T-helper 2 cell treated with Interferon-gamma antibody and Interleukin-4, amounts not matched to agents 100 ng/mL and 5 ng/mL, for 36 hours (primary cell): Measurements from ENCODE around the gene RPS19BP1. TPM values are rescaled to one million over a fixed set of nuclear protein-coding genes. Genes with fewer than 3 reads are reported as not detected.

Experiments used
- intact Hi-C: fragments of 100-400 bp; cut with micrococcal nuclease; formaldehyde crosslinking; loops from one replicate; pipeline ENCODE4 v1.15.1; 2023
- total RNA-seq: library from RNA; stranded (reverse); gene quantifications from 2 replicates; pipeline ENCODE4 v1.2.3, GENCODE V29; 2022

Gene RPS19BP1
- total RNA-seq, 1 donor from 2014 or later, result 67.7 TPM

DNA sequence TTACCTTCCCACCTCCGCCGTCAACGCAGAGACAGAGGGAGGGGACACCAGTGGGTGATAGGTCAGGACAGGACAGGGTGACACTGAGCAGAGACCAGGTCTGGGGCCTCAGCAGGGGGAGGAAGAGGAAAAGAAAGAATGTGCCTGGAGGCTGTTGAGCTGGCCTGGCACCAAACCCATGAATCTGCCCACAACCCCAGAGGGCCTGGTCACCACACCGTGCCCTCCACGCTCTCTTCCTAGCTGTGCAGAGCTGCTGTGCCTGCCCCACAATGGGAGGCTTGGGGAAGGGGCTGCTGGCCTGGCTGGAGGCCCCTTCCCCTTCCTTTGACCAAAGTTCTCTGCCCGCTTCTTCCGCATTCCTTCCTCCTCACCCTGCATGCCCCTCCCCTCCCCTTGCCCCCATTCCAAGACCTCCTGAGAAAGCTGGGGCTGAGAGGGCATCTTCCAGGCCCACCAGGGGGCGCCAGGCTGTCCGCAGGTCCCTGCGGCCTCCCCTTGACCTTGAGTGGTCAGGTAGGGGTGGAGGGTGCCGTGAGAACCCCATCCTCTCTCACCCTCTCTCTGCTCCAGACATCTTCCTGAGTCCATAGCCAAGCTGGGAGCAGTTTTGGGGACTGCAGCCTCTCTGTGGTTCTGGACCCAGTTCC is 27.0 kb upstream of the RPS19BP1 start:
- intact Hi-C loops, result loop anchor here (5.0 kb wide), 1 partner anchor 463 kb away; no protein-coding TSS in a partner anchor

DNA sequence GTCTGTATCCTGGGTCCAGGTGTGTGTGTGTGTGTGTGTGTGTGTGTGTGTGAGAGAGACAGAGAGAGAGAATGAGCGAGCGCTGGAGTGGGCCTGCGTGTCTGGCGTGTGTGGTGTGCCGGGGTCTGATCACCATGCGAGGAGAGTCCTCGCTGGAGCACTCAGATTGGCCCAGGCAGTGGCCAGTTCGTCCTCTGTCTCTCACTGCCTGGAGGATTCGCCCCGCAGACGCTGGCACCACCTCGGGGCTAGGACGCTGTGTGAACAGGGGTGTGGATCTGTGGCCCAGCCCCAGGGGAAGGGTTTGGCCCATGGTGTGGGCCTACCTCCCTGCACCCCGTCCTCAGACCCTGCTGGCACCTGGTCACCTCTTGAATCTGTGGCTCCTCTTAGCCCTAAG is 26.4 kb upstream of the RPS19BP1 start:
- intact Hi-C loops, result loop anchor here (5.0 kb wide), 1 partner anchor 463 kb away; no protein-coding TSS in a partner anchor

DNA sequence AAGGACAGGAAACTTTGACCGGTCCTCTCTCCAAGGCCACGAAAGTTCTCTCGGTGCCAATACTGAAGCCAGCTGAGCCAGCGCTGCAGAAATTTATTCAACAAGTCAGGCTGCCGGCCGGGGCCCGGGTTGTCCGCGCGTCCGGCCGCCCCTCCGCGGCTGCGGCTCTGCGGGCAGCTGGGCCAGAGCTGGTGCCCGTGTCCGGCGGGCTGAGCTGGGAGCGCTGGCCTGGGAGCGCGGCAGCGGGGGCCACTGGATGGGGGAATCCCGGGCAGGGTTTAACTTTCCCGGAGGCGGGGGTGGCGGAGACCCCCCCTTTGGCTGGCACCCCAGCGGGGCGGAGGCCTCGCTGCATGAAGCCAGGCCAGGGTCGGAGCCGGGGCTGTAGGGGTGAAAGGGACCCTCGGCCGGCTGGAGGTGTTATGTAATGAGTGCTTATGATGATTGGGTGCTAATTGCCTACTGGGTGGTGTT is 25.7 kb upstream of the RPS19BP1 start:
- intact Hi-C loops, result loop anchor here (5.0 kb wide), 1 partner anchor 464 kb away; no protein-coding TSS in a partner anchor

DNA sequence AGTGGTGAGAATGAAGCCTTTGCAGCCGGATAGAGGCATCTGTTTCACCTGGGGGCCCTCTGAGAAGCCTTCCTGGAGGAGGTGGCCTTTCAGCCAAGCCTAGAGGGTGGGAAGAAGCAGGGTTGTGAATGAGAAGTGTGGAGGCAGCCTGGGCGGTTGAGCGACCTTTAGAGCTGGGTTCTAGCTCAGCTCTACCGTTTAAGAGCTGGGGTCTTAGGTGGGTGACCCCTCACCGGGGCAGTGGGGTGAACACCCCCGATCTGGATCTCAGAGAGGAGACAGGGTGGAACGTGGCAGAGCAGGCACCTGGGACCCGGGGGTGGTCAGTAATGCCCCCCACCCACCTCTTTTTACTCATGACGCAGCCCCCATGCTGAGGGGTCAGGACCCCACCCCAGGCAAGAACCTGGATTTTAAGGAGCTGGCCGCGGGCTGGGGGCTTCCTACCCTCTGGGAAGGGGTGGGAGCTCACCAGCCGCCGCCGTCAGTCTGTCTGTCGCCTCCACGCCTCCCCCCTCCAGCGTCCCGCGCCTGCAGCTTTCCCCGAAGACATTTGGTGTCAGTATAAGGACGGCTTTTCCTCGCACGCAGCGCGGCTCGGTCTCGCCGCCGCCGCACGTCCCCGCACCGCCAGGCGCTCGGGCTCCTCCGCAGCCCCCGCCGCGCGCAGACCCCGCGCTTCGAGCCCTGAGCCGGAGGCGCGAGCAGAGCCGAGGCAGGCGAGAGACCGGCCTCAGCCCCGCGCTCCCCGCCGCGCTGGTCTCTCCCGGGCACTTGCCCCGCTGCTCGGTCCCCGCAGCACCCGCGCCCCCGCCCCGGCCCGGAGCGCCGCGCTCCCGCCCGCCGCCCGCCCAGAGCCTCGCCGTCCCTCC is 24.7 kb upstream of the RPS19BP1 start:
- intact Hi-C loops, result loop anchor here (5.0 kb wide), 1 partner anchor 465 kb away; no protein-coding TSS in a partner anchor

DNA sequence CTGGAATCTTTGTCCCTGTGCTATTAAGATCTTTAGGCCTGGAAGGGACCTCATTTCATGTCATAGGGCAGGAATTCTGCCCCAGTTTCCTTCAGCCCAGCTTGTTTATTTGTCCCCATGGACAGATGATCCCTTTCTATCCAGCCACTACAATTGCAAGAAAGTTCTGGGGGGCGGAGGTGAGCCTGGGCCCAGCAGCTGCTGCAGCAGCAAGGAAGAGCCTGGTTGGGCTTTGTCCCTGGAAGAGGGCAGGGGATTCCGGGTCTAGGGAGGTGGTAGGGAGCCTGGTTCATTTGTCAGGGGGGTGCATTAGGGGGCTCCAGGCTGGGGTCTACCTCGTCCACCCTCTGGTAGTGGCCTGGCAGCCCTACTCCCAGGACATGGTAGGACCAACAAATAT is 21.6 kb upstream of the RPS19BP1 start:
- intact Hi-C loops, result no loop called here

DNA sequence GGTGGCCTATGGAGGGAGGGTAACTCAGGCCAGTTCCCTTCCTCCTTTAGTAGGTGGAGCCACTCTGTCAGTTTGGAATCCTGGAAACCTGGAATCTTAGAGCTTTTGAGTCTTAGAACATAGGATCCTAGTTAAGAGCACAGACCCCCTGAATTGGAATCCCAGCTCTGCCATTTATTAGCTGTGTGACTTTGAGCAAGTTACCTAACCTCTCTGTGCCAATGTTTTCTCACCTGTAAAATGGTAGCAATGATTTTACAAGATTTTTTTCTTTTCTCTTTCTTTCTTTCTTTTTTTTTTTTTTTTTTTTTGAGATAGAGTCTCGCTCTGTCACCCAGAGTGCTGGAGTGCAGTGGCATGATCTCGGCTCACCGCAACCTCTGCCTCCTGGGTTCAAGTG is 20.9 kb upstream of the RPS19BP1 start:
- intact Hi-C loops, result no loop called here

DNA sequence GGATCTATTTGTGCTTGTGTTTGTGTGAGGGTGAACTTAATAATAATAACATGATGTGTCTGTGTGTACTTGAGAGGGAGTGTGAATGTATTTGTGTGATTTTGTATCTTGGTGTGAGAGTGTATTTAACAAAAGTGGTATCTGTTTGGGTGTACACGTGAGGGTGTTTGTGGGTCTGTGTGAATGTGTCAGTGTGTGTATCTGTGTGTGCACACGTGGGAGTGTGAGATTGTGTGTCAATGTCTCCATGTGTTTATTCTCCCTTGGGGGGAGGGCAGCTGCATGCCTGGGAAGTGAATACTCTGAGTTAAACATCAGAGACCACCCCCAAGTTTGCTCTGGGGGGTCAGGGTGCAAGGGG is 15.0 kb upstream of the RPS19BP1 start:
- intact Hi-C loops, result no loop called here

DNA sequence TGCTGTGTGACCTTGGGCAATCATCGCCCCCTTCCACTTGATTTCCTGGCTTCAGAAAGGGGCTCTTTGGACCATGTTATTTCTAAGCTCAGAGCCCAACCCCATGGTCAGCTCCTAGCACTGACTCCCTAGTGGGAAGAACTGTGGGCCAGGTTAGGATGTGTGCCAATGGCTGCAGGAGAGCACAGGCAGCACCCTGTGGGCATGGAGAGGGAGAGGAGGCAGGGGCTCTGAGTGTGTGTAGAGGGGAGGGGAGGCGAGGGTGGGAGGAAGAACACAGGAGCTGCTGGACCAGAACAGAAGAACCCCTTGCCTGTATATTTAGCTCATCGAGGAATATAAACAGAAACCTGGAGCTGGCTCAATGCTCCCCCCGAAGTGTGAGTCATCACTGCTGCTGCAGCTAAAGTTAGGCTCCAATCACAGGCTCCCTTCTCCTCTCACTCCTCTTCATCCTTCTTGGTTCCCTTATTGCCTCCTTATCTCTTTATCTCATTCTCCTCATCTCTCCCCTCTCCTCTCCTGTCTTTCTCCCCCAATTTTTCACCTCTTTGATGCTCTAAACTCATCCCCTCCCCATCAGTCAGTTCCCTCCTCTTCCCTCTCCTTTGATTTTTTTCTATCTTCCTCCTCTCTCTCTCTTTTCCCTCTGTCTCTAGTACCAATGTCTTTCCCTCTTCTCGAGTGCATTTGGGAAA is 14.5 kb upstream of the RPS19BP1 start:
- intact Hi-C loops, result no loop called here

DNA sequence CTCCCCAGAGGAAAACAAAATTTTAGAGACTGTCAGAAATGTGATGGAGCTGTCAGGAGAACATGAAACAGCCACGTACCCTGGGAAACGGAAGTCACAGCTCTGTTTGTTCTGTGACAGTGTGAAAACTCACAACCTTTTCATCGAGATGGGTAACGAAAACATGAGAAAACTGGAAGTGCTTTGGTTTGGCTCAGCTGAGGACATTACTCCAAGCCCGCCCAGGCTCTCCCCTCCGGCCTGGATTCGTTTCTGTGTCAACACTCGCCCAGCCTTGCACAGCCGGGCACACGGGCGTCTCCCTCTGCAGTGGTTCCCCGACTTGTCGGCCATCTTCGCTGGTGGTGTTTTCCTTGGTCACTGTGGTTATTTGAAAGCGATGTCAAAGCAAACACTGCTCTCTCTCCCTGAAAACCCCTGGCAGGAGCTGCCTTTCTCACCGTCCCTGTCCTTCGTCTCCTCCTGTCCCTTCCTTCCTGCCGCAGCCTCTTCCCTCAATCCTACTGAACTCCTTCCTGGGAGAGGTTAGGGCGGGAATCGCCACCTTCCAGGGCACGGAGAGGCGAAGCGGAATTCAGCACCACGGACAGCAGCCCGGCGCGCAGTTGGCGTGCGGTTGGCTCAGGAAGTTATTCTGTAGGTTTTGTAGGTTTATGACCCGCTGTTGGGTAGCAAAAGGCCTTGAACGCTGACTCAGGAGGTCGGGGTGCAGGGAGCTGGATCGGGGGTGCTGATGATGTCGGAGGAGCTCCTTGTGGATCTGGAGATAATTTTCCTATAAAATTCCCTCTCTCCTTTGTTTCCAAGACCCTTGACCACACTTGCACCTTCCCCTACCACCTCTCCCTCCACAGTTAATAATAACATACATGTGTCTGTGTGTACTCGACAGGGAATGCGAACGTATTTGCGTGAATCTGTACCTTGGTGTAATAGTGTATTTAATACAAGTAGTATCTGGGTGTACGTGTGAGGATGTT is 13.1 kb upstream of the RPS19BP1 start:
- intact Hi-C loops, result no loop called here

DNA sequence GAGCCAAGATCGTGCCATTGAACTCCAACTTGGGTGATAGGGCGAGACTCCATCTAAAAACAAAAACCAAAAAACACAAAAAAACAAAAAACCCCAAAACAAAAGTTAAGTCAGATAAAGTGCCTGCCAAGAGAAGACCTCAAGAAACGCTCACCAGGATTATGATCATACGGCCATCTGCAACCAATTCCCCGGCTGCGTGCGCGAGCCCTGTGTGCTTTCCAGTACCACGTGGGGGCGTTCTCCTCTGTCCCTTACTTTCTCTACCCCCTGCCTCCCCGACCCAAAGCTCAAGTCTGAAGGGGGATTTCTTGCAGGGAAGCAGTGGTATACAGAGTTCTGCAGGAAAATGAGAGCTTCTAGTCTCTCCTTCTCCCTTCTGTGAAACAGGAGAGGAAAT is 10.5 kb upstream of the RPS19BP1 start:
- intact Hi-C loops, result no loop called here

DNA sequence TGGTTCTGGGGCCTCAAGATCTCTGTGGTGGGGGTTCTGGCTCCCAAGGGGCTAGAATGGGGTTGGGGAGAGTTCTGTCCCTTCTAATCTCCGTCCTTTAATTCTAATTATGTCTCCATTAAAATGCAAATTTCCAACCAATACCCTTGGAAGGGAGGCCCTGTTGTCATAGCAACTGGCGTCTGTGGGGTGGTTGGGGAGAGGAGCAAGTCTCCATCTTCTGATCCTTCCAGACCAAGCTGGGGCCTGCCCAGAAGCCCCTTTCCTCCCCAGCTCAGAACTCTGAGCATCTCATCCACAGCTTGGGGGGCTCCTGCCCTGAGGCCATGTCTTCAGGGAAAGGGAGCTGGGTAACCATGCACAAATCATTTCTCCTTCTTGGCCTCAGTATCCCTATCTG is 5.4 kb upstream of the RPS19BP1 start:
- intact Hi-C loops, result loop anchor here (10.0 kb wide), 1 partner anchor 367 kb away; the partner anchor contains the start of gene GRAP2

DNA sequence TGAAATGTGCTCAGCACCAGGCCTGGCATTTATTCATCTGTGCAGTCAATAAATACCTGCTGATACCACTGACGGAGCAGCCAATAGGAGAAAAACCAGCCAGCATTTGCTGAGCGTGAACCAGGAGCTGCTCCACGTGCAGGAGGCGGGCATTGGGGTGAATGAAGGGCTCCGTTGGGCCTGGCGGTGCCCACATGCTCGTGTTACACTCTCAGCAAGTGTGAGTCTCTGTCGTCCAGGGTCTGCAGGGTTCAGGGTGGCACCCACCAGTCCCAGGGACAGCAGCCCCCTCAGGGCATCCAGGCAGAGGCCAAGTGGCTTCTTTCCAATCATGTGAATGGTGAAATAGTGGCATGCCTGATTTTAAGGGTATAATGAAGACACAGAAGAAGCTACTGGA is 4.2 kb upstream of the RPS19BP1 start:
- intact Hi-C loops, result loop anchor here (10.0 kb wide), 1 partner anchor 368 kb away; the partner anchor contains the start of gene GRAP2

DNA sequence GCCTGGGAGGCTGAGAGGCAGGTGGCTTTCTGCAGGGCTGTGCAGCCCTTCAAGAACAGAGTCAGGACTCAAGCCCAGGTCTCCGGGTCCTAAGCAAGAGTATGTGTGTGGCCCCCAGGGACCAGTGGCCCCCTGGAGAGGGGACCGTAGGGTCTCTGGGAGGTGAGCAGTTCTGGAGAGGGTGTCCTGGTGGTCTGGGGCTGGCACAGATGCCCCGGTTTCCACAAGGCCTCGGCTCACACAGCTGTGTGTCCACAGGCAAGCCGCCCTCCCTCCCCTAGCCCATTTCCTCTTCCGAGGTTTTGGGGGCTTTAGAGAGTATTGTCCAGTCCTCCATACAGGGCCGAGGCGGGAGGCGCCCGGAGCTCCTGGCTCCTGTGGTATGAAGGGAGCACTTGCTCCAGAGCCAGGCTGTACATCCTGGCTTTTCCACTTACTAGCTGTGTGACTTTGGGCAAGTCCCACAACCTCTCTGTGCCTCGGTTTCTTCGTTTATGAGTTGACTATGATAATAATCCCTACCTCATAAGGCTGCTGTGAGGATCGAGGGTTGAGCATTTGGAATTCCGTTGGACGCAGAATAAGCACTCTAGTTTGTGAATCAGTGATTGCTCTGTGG is 3.4 kb upstream of the RPS19BP1 start:
- intact Hi-C loops, result loop anchor here (2.0 to 10.0 kb wide), 2 partner anchors 369 to 501 kb away; partner anchors contain the start of gene GRAP2

DNA sequence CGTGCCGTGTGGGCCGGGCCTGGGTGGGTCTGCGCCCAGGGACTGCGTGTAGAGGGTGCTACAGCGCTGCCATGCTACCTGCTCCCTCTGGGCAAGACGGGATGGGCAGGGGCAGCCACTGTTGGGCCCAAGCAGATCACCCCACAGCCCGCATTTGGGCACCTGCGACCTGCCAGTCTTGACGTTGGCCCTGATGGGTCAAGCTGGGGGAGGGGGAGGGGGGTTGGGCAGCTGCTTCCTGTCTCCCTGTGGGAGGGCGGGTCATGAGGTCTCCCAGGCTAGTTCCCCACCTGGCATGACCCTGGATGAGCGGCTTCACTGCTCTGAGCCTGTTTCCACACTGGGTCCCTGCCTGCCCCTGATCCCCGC is 2.8 kb upstream of the RPS19BP1 start:
- intact Hi-C loops, result loop anchor here (2.0 to 10.0 kb wide), 2 partner anchors 369 to 501 kb away; partner anchors contain the start of gene GRAP2

DNA sequence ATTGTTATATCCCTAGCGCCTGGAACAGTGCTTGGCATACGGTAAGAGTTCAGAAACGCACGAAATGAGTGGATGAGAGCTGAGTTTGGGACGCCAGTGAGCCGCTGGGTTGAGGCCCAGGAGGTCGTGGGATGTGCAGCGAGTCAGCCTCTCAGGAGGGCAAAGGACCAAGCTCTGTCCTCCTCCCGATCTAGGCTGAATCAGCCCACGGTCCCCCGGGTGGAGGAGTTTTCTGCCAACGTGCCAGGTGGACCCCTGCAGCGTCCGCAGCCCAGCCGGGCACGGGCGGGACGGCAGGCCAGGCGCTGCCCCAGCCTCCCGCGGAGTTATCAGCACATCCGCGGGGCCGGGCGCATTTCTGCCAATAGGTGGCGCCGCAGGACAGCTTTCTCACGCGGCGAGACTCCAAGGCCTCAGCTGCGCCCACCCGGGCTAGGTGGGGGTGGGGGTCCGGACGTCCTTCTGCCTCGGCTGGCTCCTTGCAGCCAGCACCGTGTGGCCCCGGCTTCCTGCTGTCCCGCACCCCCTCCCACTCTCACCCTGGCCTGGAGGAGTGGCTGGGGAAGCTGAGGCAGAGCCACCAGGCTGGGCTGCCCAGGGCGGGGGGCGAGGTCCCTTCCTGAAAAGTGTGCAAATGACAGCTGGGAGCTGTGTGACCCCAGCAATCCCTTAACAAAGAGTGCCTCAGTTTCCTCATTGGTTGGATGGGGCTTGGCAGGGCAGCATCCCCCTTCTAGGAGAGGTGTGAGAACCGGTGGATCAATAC is 2.2 kb upstream of the RPS19BP1 start:
- intact Hi-C loops, result loop anchor here (2.0 to 10.0 kb wide), 4 partner anchors 370 to 643 kb away; partner anchors contain the start of genes GRAP2 and TNRC6B

DNA sequence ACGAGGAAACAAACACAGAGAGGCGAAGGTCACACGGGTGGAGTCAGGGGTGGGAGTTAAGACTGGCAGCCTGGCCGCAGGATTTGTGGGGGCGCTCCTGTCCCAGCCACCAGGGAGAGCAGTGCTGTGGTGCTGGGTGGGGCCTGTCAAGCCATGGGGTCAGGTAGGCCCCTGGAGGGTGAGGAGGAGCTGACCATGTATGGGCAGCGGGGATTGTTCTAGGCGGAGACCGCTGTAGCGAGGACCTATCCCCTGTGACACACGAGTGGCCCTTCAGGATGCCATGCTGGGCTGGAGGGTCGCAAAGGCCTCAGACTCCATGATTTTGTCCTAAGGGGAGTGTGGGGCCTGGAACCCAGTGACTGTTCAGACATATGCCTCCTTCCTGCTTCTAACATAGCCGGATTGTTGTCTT is 1.6 kb upstream of the RPS19BP1 start:
- intact Hi-C loops, result loop anchor here (2.0 to 10.0 kb wide), 4 partner anchors 371 to 643 kb away; partner anchors contain the start of genes GRAP2 and TNRC6B

DNA sequence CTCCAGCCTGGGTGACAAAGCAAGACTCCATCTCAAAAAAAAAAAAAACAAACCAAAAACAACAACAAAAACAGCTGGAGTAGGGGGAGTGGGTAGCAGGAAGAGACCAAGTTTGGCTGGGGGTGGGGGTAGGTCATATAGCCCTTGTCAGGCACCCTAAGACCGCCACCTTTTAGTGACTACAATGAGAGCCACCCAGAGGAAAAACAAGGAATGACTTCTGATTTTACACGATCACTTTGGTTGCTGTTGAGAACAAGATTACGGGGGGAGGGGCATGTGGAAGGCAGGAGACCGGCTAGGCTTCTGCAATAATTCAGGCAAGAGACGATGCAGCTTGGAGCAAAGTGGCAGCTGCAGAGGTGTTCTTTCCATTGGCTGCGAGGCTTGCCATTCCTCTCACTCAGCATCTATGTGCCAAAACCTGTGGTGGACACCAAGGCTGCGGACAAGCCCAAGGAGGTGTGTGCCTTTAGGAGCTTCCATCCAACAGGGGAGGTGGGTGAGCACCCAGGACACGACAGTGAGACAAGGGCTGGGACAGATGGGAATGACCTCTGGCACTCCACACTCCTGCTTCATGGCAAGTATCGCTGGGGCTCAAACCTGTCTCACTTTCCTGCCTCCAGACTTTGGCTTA is 1.7 kb downstream of the RPS19BP1 start:
- intact Hi-C loops, result loop anchor here (5.0 to 10.0 kb wide), 3 partner anchors 374 to 646 kb away; partner anchors contain the start of genes GRAP2 and TNRC6B

DNA sequence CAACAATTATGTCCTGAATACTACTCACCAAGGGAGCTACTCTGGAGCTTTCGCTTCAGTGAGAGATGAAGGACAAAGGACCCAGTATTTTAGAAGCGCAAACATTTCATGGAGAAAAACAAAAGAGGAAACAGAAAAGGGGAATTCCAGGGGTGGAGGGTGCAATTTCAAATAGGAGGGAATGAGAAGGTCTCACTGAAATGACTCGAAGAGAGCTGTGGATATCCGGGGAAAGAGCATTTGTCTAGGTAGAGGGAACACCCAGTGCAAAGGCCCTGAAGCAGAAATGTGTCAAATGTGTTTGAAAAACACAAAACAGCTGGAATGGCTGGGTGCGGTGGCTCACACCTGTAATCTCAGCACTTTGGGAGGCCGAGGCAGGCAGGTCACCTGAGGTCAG is 2.4 kb downstream of the RPS19BP1 start:
- intact Hi-C loops, result loop anchor here (5.0 to 10.0 kb wide), 3 partner anchors 375 to 647 kb away; partner anchors contain the start of genes GRAP2 and TNRC6B
